ENCODE data around the gene ARHGEF12.

ARHGEF12 gene

GRCh38 chr11:120524536-120525085, 188.4 kb downstream of the ARHGEF12 start:
- peaks cover 0 to 4% of the 10 kb centered on the region in 2 donors for H3K27me3 ChIP-seq (ENCODE audit: control insufficient read depth in 1 of 2, insufficient read depth in 2 of 2, low read length in 2 of 2)
- no peaks in the 10 kb centered on the region for H3K4me1 ChIP-seq (ENCODE audit: insufficient read depth, low read length)
- no peak overlapping the region for H3K27ac ChIP-seq (ENCODE audit: low read depth, low read length)
- H3K9ac ChIP-seq (ENCODE audit: low read length): no peak overlapping the region
- H3K9me3 ChIP-seq (ENCODE audit: low read length): no peaks in the 10 kb centered on the region
- H3K36me3 ChIP-seq (ENCODE audit: insufficient read depth, low read length): no peaks in the 10 kb centered on the region
- H3K4me3 ChIP-seq (ENCODE audit: low read depth in 1 of 2, low read length in 2 of 2): no peak overlapping the region

- no peak overlapping the region for H3K9ac ChIP-seq (ENCODE audit: low read length)
- H3K4me3 ChIP-seq (ENCODE audit: low read depth in 1 of 2, low read length in 2 of 2): no peak overlapping the region
- no peaks in the 10 kb centered on the region for H3K9me3 ChIP-seq (ENCODE audit: low read length)
- no peaks in the 10 kb centered on the region for H3K4me1 ChIP-seq (ENCODE audit: insufficient read depth, low read length)
- peaks cover 0 to 4% of the 10 kb centered on the region in 2 donors for H3K27me3 ChIP-seq (ENCODE audit: control insufficient read depth in 1 of 2, insufficient read depth in 2 of 2, low read length in 2 of 2)
- H3K27ac ChIP-seq (ENCODE audit: low read depth, low read length): no peak overlapping the region
- no peaks in the 10 kb centered on the region for H3K36me3 ChIP-seq (ENCODE audit: insufficient read depth, low read length)
Measured at GRCh38 chr11:120525261-120526171, 189.3 kb downstream of the ARHGEF12 start.

GRCh38 chr11:120526241-120526640, 190.0 kb downstream of the ARHGEF12 start:
- no peak overlapping the region for H3K9ac ChIP-seq (ENCODE audit: low read length)
- H3K4me3 ChIP-seq (ENCODE audit: low read depth in 1 of 2, low read length in 2 of 2): no peak overlapping the region
- no peaks in the 10 kb centered on the region for H3K9me3 ChIP-seq (ENCODE audit: low read length)
- no peaks in the 10 kb centered on the region for H3K4me1 ChIP-seq (ENCODE audit: insufficient read depth, low read length)
- no peak overlapping the region for H3K27ac ChIP-seq (ENCODE audit: low read depth, low read length)
- no peaks in the 10 kb centered on the region for H3K36me3 ChIP-seq (ENCODE audit: insufficient read depth, low read length)
- peaks cover 0 to 4% of the 10 kb centered on the region in 2 donors for H3K27me3 ChIP-seq (ENCODE audit: control insufficient read depth in 1 of 2, insufficient read depth in 2 of 2, low read length in 2 of 2)

- H3K9ac ChIP-seq (ENCODE audit: low read length): no peak overlapping the region
- H3K4me1 ChIP-seq (ENCODE audit: insufficient read depth, low read length): no peaks in the 10 kb centered on the region
- peaks cover 0 to 8% of the 10 kb centered on the region in 2 donors for H3K27me3 ChIP-seq (ENCODE audit: control insufficient read depth in 1 of 2, insufficient read depth in 2 of 2, low read length in 2 of 2)
- no peak overlapping the region for H3K27ac ChIP-seq (ENCODE audit: low read depth, low read length)
- H3K36me3 ChIP-seq (ENCODE audit: insufficient read depth, low read length): no peaks in the 10 kb centered on the region
- H3K9me3 ChIP-seq (ENCODE audit: low read length): no peaks in the 10 kb centered on the region
- H3K4me3 ChIP-seq (ENCODE audit: low read depth in 1 of 2, low read length in 2 of 2): no peak overlapping the region
Measured at GRCh38 chr11:120527111-120527761, 191.0 kb downstream of the ARHGEF12 start.

GRCh38 chr11:120528749-120529148, 192.5 kb downstream of the ARHGEF12 start:
- H3K27ac ChIP-seq (ENCODE audit: low read depth, low read length): no peak overlapping the region
- no peak overlapping the region for H3K4me3 ChIP-seq (ENCODE audit: low read depth in 1 of 2, low read length in 2 of 2)
- H3K9me3 ChIP-seq (ENCODE audit: low read length): no peaks in the 10 kb centered on the region
- H3K36me3 ChIP-seq (ENCODE audit: insufficient read depth, low read length): no peaks in the 10 kb centered on the region
- H3K27me3 ChIP-seq (ENCODE audit: control insufficient read depth in 1 of 2, insufficient read depth in 2 of 2, low read length in 2 of 2): peaks cover 0 to 15% of the 10 kb centered on the region in 2 donors
- no peaks in the 10 kb centered on the region for H3K4me1 ChIP-seq (ENCODE audit: insufficient read depth, low read length)
- no peak overlapping the region for H3K9ac ChIP-seq (ENCODE audit: low read length)

- H3K36me3 ChIP-seq (ENCODE audit: insufficient read depth, low read length): no peaks in the 10 kb centered on the region
- no peak overlapping the region for H3K9ac ChIP-seq (ENCODE audit: low read length)
- no peaks in the 10 kb centered on the region for H3K9me3 ChIP-seq (ENCODE audit: low read length)
- H3K4me3 ChIP-seq (ENCODE audit: low read depth in 1 of 2, low read length in 2 of 2): no peak overlapping the region
- H3K27ac ChIP-seq (ENCODE audit: low read depth, low read length): no peak overlapping the region
- H3K27me3 ChIP-seq (ENCODE audit: control insufficient read depth in 1 of 2, insufficient read depth in 2 of 2, low read length in 2 of 2): peaks cover 0 to 14% of the 10 kb centered on the region in 2 donors
- no peaks in the 10 kb centered on the region for H3K4me1 ChIP-seq (ENCODE audit: insufficient read depth, low read length)
Measured at GRCh38 chr11:120529214-120529613, 193.0 kb downstream of the ARHGEF12 start.

GRCh38 chr11:120529911-120530310, 193.7 kb downstream of the ARHGEF12 start:
- H3K27me3 ChIP-seq (ENCODE audit: control insufficient read depth in 1 of 2, insufficient read depth in 2 of 2, low read length in 2 of 2): peaks cover 0 to 11% of the 10 kb centered on the region in 2 donors
- no peak overlapping the region for H3K27ac ChIP-seq (ENCODE audit: low read depth, low read length)
- H3K9me3 ChIP-seq (ENCODE audit: low read length): no peaks in the 10 kb centered on the region
- no peaks in the 10 kb centered on the region for H3K4me1 ChIP-seq (ENCODE audit: insufficient read depth, low read length)
- H3K4me3 ChIP-seq (ENCODE audit: low read depth in 1 of 2, low read length in 2 of 2): no peak overlapping the region
- H3K9ac ChIP-seq (ENCODE audit: low read length): no peak overlapping the region
- H3K36me3 ChIP-seq (ENCODE audit: insufficient read depth, low read length): no peaks in the 10 kb centered on the region

GRCh38 chr11:120532082-120532831, 196.0 kb downstream of the ARHGEF12 start:
- Histone ChIP-seq H3K36me3 (ENCODE audit: insufficient read depth, low read length) (no peaks in the 10 kb centered on the region), H3K9ac (ENCODE audit: low read length) (no peak overlapping the region), H3K4me3 (ENCODE audit: low read depth in 1 of 2, low read length in 2 of 2) (no peak overlapping the region), H3K9me3 (ENCODE audit: low read length) (no peaks in the 10 kb centered on the region), H3K27me3 (ENCODE audit: control insufficient read depth in 1 of 2, insufficient read depth in 2 of 2, low read length in 2 of 2) (peaks cover 0 to 11% of the 10 kb centered on the region in 2 donors), H3K27ac (ENCODE audit: low read depth, low read length) (no peak overlapping the region), H3K4me1 (ENCODE audit: insufficient read depth, low read length) (no peaks in the 10 kb centered on the region)

DNA sequence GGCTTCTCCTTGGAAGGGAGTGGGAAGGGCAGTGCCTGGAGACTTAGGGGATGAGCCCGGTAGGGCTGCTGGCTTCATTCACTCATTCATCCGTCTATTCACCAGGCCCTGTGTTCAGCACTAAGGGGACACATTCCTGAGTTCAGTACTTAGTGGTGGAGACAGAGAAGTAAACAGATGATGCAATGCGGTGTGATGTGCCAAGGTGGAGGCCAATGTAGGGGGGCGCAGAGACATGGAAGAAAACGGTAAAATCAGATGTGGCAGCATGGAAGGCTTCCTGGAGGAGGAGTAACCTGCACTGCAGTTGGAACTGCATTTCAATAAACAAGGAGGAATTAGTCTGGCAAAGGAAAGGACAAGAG, 196.6 kb downstream of the ARHGEF12 start:
- no peak overlapping the region for H3K9ac ChIP-seq (ENCODE audit: low read length)
- no peak overlapping the region for H3K27ac ChIP-seq (ENCODE audit: low read depth, low read length)
- peaks cover 0 to 11% of the 10 kb centered on the region in 2 donors for H3K27me3 ChIP-seq (ENCODE audit: control insufficient read depth in 1 of 2, insufficient read depth in 2 of 2, low read length in 2 of 2)

GRCh38 chr11:120536091-120536796, 200.0 kb downstream of the ARHGEF12 start:
- H3K27ac ChIP-seq (ENCODE audit: low read depth, low read length): no peak overlapping the region

More for the DNA sequence above, 196.6 kb downstream of the ARHGEF12 start:
- Histone ChIP-seq H3K9me3 (ENCODE audit: low read length) (no peaks in the 10 kb centered on the region), H3K4me1 (ENCODE audit: insufficient read depth, low read length) (no peaks in the 10 kb centered on the region), H3K36me3 (ENCODE audit: insufficient read depth, low read length) (no peaks in the 10 kb centered on the region), H3K4me3 (ENCODE audit: low read depth in 1 of 2, low read length in 2 of 2) (no peak overlapping the region)

More at GRCh38 chr11:120536091-120536796, 200.0 kb downstream of the ARHGEF12 start:
- H3K9me3 ChIP-seq (ENCODE audit: low read length): no peaks in the 10 kb centered on the region
- no peak overlapping the region for H3K4me3 ChIP-seq (ENCODE audit: low read depth in 1 of 2, low read length in 2 of 2)
- no peak overlapping the region for H3K9ac ChIP-seq (ENCODE audit: low read length)
- H3K36me3 ChIP-seq (ENCODE audit: insufficient read depth, low read length): no peaks in the 10 kb centered on the region
- H3K27me3 ChIP-seq (ENCODE audit: control insufficient read depth in 1 of 2, insufficient read depth in 2 of 2, low read length in 2 of 2): peaks cover 0 to 11% of the 10 kb centered on the region in 2 donors
- H3K4me1 ChIP-seq (ENCODE audit: insufficient read depth, low read length): no peaks in the 10 kb centered on the region

Data from muscle layer of colon (tissue), 2 donors.